Mesenteric fat pad (tissue), 1 donor: Measurements from ENCODE around the gene ARID4A. TPM values are rescaled to one million over a fixed set of nuclear protein-coding genes. Genes with fewer than 3 reads are reported as not detected.
"Not testable (repeated sequence)": the region's sequence is repeated elsewhere in the genome, so short reads cannot be mapped to it uniquely, and the experiment has no call there.

Experiments used
- DNase-seq: peaks from one replicate; pipeline ENCODE4 v3.0.0-alpha.2; 2020; ENCODE audit warnings: low spot score
- total RNA-seq: library from RNA; stranded (reverse); fragmentation: NEBNext Ultra II Directional; extraction: Animal tissue kit (Norgen Biotek cat#: 25700); gene quantifications from one replicate; pipeline ENCODE4 v1.2.1, GENCODE V29; 2021
- donor health status: DM: yes; HTN: yes; CAD: no.

Gene ARID4A
- total RNA-seq, 1 donor from 2014 or later: 28.6 TPM

DNA sequence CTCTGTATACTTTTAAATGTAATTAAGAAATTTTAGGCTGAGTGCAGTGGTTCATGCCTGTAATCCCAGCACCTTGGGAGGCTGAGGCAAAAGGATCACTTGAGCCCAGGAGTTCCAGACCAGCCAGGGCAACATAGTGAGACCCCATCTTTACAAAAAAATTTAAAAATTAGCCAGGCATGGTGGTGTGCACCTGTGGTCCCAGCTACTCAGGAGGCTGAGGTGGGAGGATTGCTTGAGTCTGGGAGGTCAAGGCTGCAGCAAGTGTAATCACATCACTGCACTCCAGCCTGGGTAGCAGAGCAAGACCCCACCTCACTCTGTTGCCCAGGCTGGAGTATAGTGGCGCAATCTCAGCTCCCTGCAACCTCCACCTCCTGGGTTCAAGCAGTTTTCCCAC lies 63.9 kb downstream of the ARID4A start:
- DNase-seq: not testable (repeated sequence)

DNA sequence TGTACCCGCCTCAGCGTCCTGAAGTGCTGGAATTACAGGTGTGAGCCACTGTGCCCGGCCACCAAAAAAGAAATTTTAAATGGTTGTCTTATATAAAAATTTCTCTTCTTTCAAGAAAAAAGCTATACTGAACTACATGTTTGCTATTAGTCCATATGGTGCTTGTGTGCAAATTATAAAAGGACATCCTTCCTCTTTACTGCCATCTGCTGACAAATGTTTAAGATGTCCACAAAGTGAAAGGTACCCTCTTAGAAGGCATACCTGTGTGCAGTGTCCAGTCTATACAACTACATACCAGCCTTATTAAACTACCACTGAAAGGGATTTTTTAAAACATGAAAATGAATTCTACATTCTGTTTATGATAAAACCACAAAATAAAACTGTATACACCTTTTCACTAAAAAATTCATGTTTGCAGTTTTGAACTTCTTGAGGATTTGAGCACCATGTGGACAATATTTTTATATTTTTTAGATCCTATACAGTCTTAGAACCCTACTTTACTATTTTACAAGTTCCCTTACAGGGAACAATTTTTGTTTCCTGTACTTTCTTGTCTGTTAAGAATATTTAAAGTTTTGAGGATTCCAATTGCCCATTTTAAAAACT lies 64.5 kb downstream of the ARID4A start:
- no peak for DNase-seq

GRCh38 chr14:58364316-58364715 lies 66.0 kb downstream of the ARID4A start:
- no peak for DNase-seq

- DNase-seq: no peak
Measured at GRCh38 chr14:58367296-58367695, 68.9 kb downstream of the ARID4A start.

- DNase-seq: no peak
Measured at GRCh38 chr14:58368956-58369355, 70.6 kb downstream of the ARID4A start.

- no peak for DNase-seq
Measured at GRCh38 chr14:58376791-58377190, 78.4 kb downstream of the ARID4A start.

- DNase-seq: no peak
Measured at GRCh38 chr14:58390830-58391229, 92.5 kb downstream of the ARID4A start.

- no peak for DNase-seq
Measured at GRCh38 chr14:58395562-58395811, 97.1 kb downstream of the ARID4A start.

DNA sequence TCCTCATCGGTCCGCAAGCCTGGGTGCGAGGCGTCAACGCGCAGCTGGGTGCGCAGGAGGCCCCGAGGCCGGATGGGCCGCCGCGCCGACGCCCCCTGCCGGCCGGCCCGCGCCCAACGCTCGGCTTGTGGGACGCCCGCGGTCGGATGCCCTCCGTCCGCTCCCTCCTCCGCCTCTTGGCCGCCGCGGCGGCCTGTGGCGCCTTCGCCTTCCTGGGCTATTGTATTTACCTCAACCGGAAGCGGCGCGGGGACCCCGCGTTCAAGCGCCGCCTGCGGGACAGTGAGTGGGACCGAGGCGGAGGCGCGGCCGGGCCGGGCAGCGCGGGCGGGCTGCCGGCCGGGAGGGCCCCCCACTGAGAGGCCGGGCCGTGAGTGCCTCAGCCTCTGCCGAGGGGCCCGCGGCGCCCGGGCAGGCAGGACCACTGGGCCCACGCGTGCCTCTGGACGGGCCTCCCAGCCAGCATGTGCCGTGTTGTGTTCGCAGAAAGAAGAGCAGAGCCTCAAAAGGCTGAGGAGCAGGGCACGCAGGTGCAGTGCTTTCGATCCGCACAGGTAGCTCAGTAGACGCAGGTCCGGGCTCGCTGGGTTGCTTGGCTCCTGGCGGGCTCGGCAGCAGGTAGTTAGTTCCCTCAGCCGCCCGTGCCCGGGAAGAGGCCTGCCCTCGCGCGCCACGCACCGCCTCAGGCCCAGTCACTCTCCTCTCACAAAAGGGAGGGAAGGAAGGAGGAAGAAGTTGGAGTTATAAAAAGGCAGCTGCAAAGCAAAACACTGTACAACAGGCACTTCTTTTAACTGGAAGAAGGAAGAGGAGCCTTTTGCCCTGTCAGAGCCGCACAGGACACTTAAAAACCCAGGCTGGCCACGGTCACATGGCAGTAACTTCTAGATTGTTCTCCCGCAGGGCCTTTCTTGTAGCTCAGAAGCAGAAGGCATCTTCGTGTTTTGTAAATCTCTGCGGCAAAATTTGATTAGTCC lies 97.7 kb downstream of the ARID4A start, which contains the start of gene TOMM20L:
TSS of gene TOMM20L (plus strand) at position 119 of the 977 bp plus-strand sequence. CDS start at position 147, 28 bp downstream.
- peak; percentile 93 for DNase-seq

GRCh38 chr14:58397156-58397555 lies 98.8 kb downstream of the ARID4A start:
- no peak for DNase-seq

DNA sequence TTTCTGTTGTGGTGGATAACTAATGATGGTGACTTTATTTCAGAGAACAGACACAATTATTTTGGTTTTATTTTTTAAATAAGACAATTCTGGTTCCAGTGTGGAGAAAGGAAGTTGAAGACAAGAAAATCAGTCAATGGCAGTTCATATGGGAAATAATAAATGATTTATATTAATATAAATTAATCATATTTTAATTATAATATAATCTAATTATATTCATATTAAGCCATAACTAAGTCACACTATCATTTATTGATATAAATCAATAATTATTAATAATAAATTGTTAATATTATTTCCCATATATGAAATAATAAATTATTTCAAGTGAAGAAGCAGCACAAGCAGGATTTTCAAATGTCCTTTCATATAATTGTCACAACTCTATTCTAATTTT lies 100.1 kb downstream of the ARID4A start:
- DNase-seq: no peak

DNA sequence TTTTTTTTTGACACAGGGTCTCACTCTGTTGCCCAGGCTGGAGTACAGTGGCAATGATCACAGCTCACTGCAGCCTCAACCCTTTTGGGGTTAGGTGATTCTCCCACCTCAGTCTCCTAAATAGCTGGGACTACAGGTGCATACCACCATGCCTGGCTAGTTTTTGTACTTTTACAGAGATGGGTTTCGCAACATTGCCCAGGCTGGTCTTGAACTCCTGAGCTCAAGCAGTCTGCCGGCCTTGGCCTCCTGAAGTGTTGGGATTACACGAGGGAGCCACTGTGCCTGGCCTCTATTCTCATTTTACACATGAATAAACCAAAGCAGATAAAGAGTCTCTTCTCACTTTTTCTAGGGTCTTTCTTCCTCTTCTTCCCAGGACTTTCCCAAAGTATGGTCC lies 100.5 kb downstream of the ARID4A start:
- no peak for DNase-seq

GRCh38 chr14:58401587-58401986 lies 103.2 kb downstream of the ARID4A start:
- no peak for DNase-seq

GRCh38 chr14:58408681-58409215 lies 110.4 kb downstream of the ARID4A start:
- DNase-seq: no peak

DNA sequence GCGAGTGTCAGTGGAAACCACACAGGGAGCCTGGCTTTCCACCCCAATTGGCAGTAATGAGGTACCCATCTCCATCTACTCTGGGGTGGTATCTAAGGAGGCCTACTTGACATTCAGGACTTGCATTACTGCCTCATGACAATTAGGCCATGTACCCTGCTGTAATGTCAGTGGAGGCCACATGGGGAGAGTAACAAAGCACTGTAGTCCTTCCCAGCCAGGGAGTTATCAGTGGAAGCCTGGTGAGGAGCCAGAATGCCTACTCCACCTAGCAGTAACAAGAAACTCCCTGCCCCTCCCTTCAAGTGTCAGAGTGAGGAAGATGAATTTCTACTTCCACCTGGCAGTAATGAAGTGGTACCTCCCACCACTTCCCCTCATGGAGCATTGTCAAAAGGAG lies 116.5 kb downstream of the ARID4A start:
- no peak for DNase-seq

- DNase-seq: no peak
Measured at GRCh38 chr14:58415636-58416547, 117.5 kb downstream of the ARID4A start.

- not testable (repeated sequence) for DNase-seq
Measured at GRCh38 chr14:58416934-58417333, 118.6 kb downstream of the ARID4A start.
